Uterus (tissue), 4 donors: ENCODE results near the gene PMAIP1. TPM values are rescaled to one million over a fixed set of nuclear protein-coding genes. Genes with fewer than 3 reads are reported as not detected.
"Not testable (repeated sequence)": the region's sequence is repeated elsewhere in the genome, so short reads cannot be mapped to it uniquely, and the experiment has no call there.

ENCODE experiments used
- DNase-seq, 2 donors: peaks; one replicate each; pipeline ENCODE4 v3.0.0-alpha.2; 2019 to 2020
- H3K27ac ChIP-seq, 2 donors: fragments of 200-600 bp; sonication (generic); 1 replicate in 1 of 2; 2 replicates in 1 of 2; pipeline ENCODE4 v1.5.1; 2016 to 2018
- H3K27me3 ChIP-seq, 2 donors: fragments of 200-600 bp; sonication (generic); one replicate each; pipeline ENCODE4 v1.5.1; 2018 to 2019; ENCODE audit warnings: control low read depth in 1 of 2
- H3K36me3 ChIP-seq, 2 donors: fragments of 200-600 bp; sonication (generic); one replicate each; pipeline ENCODE4 v1.5.1; 2019; ENCODE audit warnings: control low read depth in 1 of 2
- H3K4me1 ChIP-seq, 2 donors: fragments of 200-600 bp; sonication (generic); one replicate each; pipeline ENCODE4 v1.5.1; 2018 to 2019; ENCODE audit warnings: control low read depth in 1 of 2
- H3K4me3 ChIP-seq, 2 donors: fragments of 200-600 bp; sonication (generic); 1 replicate in 1 of 2; 2 replicates in 1 of 2; pipeline ENCODE4 v1.5.1; 2018 to 2019; ENCODE audit warnings: mild to moderate bottlenecking in 1 of 2
- H3K9me3 ChIP-seq, 2 donors: fragments of 200-600 bp; sonication (generic); one replicate each; pipeline ENCODE4 v1.5.1; 2019; ENCODE audit warnings: control low read depth in 1 of 2
- POLR2A ChIP-seq, 2 donors: fragments of 450-650 bp; IDR thresholded peaks; one replicate each; pipeline ENCODE4 v1.6.1; 2016; ENCODE audit warnings: antibody characterized with exemption in 2 of 2, mild to moderate bottlenecking in 1 of 2, moderate library complexity in 1 of 2
- intact Hi-C: fragments of 100-400 bp; cut with DNase I; formaldehyde crosslinking; loops from one replicate; pipeline ENCODE4 v1.15.1; 2023; ENCODE audit warnings: low total_unique reads
- total RNA-seq, 4 donors: library from RNA; depleted of rRNA in 3 of 4; stranded (reverse); fragments of >200 nt in 3 of 4; gene quantifications; one replicate each; pipeline versions ENCODE4 v1.1.0 to v1.2.4, GENCODE V29; 2014 to 2023
- TF ChIP-seq, protein P1 (sequence below), 4 experiments: fragments of 200-600 bp in 2 of 4; fragments of 450-650 bp in 2 of 4; sonication (generic) in 2 of 4; IDR thresholded peaks; one replicate each; pipeline ENCODE4 v1.5.1; 2016 to 2019; ENCODE audit warnings: antibody characterized with exemption in 4 of 4, mild to moderate bottlenecking in 2 of 4, moderate library complexity in 1 of 4
- donor health status: DM: yes; HTN: yes; CAD: no.

The PMAIP1 gene
- total RNA-seq, 4 donors from 2014 or later = 0.82 to 3.5 (median 3.0) TPM

DNA sequence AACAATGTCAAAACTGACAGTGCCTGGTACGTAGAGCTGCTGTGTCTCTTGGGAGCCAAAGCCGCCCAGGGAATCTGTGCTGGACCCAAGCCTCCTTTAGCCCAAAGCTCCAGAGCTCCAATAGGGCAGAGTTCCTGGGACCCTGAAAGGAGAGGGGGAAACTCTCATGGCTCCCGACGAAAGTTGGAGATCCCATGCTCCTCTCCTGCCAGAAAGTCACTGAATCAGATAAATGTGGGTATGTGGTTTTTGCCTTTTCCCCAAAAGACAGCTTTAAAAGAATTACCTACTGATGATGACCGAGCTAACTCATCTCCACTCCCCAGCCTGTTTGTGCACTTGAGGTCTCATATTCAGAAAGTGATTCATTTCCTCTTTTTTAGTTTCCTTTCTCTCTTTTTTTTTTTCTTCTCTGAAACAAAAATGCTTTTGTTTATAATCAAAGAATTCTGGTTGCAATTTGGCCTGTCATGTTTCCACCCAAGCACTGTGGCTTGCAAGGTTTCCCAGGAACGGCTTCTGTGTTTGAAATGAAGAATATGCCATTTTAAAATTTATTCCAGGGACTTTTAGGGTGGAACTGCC is 14.1 kb upstream of the PMAIP1 start:
- no peak overlapping the region for H3K4me3 ChIP-seq
- no peaks in the 10 kb centered on the region for H3K4me1 ChIP-seq
- DNase-seq = no peak
- H3K9me3 ChIP-seq = no peaks in the 10 kb centered on the region
- no peaks in the 10 kb centered on the region for H3K36me3 ChIP-seq
- no peak overlapping the region for H3K27ac ChIP-seq
- intact Hi-C loops = no loop called here
- no peaks in the 10 kb centered on the region for H3K27me3 ChIP-seq
- no peak for TF ChIP-seq POLR2A (IDR thresholded peaks at IDR 0.05)
- TF ChIP-seq, protein P1, sequence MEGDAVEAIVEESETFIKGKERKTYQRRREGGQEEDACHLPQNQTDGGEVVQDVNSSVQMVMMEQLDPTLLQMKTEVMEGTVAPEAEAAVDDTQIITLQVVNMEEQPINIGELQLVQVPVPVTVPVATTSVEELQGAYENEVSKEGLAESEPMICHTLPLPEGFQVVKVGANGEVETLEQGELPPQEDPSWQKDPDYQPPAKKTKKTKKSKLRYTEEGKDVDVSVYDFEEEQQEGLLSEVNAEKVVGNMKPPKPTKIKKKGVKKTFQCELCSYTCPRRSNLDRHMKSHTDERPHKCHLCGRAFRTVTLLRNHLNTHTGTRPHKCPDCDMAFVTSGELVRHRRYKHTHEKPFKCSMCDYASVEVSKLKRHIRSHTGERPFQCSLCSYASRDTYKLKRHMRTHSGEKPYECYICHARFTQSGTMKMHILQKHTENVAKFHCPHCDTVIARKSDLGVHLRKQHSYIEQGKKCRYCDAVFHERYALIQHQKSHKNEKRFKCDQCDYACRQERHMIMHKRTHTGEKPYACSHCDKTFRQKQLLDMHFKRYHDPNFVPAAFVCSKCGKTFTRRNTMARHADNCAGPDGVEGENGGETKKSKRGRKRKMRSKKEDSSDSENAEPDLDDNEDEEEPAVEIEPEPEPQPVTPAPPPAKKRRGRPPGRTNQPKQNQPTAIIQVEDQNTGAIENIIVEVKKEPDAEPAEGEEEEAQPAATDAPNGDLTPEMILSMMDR (IDR thresholded peaks at IDR 0.05) = no peak

DNA sequence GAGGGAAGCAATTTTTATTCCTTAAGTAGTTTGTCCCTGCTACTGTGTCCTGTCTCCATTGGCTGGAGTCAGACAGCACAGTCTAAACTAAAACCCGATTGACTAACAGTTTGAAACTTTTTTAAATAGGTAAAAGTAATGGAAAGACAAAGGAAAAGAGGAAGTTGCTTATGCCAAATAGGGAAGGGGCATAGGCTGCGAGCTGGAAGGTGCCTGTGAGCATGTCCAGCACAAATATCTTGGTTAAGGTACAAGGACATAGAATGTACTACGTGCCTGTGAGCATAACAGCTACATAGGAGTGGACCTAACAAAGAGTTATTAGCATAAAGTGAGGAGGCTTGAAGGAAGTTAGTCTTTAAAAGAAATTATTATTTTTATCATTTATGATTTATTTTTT is 13.4 kb upstream of the PMAIP1 start:
- H3K27ac ChIP-seq, H3K27me3 ChIP-seq, H3K9me3 ChIP-seq, intact Hi-C loops, H3K4me1 ChIP-seq, DNase-seq, H3K4me3 ChIP-seq, H3K36me3 ChIP-seq: not testable (repeated sequence)

DNA sequence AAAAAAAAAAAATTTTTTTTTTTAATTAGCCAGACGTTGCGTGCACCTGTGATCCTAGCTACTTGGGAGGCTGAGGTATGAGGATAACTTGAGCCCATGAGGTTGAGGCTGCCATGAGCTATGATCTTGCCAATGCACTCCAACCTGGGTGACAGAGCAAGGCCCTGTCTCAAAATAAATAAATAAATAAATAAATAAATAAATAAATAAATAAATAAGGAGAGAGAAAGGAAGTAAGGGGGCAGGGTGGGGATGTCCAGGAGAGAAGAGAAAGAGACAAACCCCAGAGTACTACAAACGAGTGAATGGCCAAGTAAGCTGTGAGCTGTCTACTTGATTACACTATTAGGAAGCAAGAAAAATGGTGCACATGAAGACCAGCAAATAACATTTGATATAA is 7.7 kb upstream of the PMAIP1 start:
- Histone ChIP-seq H3K27ac (no peak overlapping the region), H3K4me1 (no peaks in the 10 kb centered on the region), H3K36me3 (no peaks in the 10 kb centered on the region), H3K27me3 (no peaks in the 10 kb centered on the region), H3K9me3 (no peaks in the 10 kb centered on the region), H3K4me3 (no peak overlapping the region)
- intact Hi-C loops = no loop called here
- TF ChIP-seq POLR2A (IDR thresholded peaks at IDR 0.05) = no peak
- TF ChIP-seq, protein P1 (IDR thresholded peaks at IDR 0.05) = no peak
- no peak for DNase-seq

DNA sequence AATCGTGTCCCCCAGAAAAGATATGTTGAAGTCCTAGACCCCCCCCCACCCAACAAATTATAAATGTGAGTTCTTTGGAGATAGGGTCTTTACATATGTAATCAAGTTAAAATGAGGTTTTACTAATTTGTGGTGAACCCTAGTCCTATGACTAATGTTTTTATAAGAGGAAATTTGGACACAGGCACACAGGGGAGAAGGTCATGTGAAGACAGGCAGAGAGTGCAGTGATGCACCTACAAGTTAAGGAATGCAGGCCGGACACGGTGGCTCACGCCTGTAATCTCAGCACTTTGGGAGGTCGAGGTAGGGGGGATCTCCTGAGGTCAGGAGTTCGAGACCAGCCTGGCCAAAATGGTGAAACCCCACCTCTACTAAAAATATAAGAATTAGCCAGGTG is 5.8 kb upstream of the PMAIP1 start:
- Histone ChIP-seq H3K4me3 (no peak overlapping the region), H3K27ac (no peak overlapping the region), H3K36me3 (no peaks in the 10 kb centered on the region), H3K4me1 (no peaks in the 10 kb centered on the region), H3K27me3 (no peaks in the 10 kb centered on the region), H3K9me3 (no peaks in the 10 kb centered on the region)
- intact Hi-C loops = no loop called here
- no peak for TF ChIP-seq POLR2A (IDR thresholded peaks at IDR 0.05)
- TF ChIP-seq, protein P1 (IDR thresholded peaks at IDR 0.05) = no peak
- DNase-seq = no peak

DNA sequence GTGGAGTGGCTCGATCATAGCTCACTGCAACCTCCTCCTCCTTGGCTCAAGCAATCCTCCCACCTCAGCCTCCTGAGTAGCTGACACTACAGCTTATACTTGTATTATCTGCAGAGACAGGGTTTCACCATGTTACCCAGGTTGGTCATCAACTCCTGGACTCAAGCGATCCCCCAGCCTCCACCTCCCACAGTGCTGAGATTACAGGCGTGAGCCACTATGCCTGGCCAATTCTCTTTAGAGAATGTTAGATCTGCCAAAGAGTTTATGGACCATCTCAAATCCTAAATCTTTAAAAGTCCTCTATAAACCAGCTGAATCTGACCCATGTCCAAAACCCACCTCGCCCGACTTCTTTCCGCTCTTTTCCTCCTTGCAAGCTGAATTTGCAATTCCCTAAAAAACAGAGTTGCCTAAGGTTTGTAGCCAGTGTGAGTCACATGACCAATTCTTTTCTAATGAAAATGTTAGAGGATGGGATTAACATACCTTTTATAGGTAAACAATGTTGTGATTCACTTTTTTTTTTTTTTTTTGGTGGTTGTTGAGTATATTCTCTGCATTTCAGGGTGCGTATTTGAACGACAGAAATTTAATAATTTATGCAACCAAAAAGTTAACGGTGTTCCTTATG is 2.4 kb upstream of the PMAIP1 start:
- no peak for DNase-seq
- H3K9me3 ChIP-seq = no peaks in the 10 kb centered on the region
- no peaks in the 10 kb centered on the region for H3K36me3 ChIP-seq
- H3K27me3 ChIP-seq = no peaks in the 10 kb centered on the region
- TF ChIP-seq, protein P1 (IDR thresholded peaks at IDR 0.05) = no peak
- no peak for TF ChIP-seq POLR2A (IDR thresholded peaks at IDR 0.05)
- intact Hi-C loops = no loop called here
- H3K4me1 ChIP-seq = no peaks in the 10 kb centered on the region
- H3K27ac ChIP-seq = no peak overlapping the region
- H3K4me3 ChIP-seq = no peak overlapping the region
